Measurements from ENCODE around the gene GALNTL6. TPM values are rescaled to one million over a fixed set of nuclear protein-coding genes. Genes with fewer than 3 reads are reported as not detected.

The GALNTL6 gene
- total RNA-seq, 6 donors from 2014 or later = 0.26 to 18.9 TPM; not detected in 4

- H3K36me3 ChIP-seq = no peaks in the 10 kb centered on the region
- TF ChIP-seq CTCF (IDR thresholded peaks at IDR 0.05) = no peak
- no peak for TF ChIP-seq POLR2AphosphoS5 (IDR thresholded peaks at IDR 0.05)
- no peak for TF ChIP-seq POLR2A (IDR thresholded peaks at IDR 0.05)
- no peak for TF ChIP-seq EP300 (IDR thresholded peaks at IDR 0.05)
- DNase-seq (no peak), ATAC-seq (ENCODE audit: low FRiP score in 2 of 2) (no peak)
- H3K9me3 ChIP-seq = no peaks in the 10 kb centered on the region
- H3K4me3 ChIP-seq = no peak overlapping the region
- WGBS, 2 donors = 71 to 75% methylated on average over 2 of the region's 2 CpGs
- H3K4me1 ChIP-seq = no peaks in the 10 kb centered on the region
- H3K27me3 ChIP-seq = no peaks in the 10 kb centered on the region
- no peak overlapping the region for H3K27ac ChIP-seq
Measured at GRCh38 chr4:171891038-171891437, 77.8 kb downstream of the GALNTL6 start.

- H3K4me3 ChIP-seq = no peak overlapping the region
- ATAC-seq (ENCODE audit: low FRiP score in 2 of 2) (no peak), DNase-seq (no peak)
- H3K9me3 ChIP-seq = peaks cover 0 to 3% (median 0%) of the 10 kb centered on the region in 4 donors
- H3K4me1 ChIP-seq = no peaks in the 10 kb centered on the region
- no peaks in the 10 kb centered on the region for H3K36me3 ChIP-seq
- no peak overlapping the region for H3K27ac ChIP-seq
- H3K27me3 ChIP-seq = no peaks in the 10 kb centered on the region
- TF ChIP-seq POLR2AphosphoS5 (IDR thresholded peaks at IDR 0.05) (no peak), POLR2A (IDR thresholded peaks at IDR 0.05) (no peak), CTCF (IDR thresholded peaks at IDR 0.05) (no peak), EP300 (IDR thresholded peaks at IDR 0.05) (no peak)
- 69 to 72% methylated on average over 3 of the region's 3 CpGs for WGBS, 2 donors
Measured at GRCh38 chr4:171896426-171896825, 83.2 kb downstream of the GALNTL6 start.

- TF ChIP-seq POLR2A (IDR thresholded peaks at IDR 0.05) = no peak
- TF ChIP-seq CTCF (IDR thresholded peaks at IDR 0.05) = no peak
- no peak for TF ChIP-seq EP300 (IDR thresholded peaks at IDR 0.05)
- H3K9me3 ChIP-seq = no peaks in the 10 kb centered on the region
- WGBS, 2 donors = 54 to 65% methylated on average over 2 of the region's 2 CpGs
- no peak for DNase-seq
- no peak for ATAC-seq (ENCODE audit: low FRiP score in 2 of 2)
- no peaks in the 10 kb centered on the region for H3K27me3 ChIP-seq
- H3K36me3 ChIP-seq = no peaks in the 10 kb centered on the region
- H3K27ac ChIP-seq = no peak overlapping the region
- no peaks in the 10 kb centered on the region for H3K4me1 ChIP-seq
- H3K4me3 ChIP-seq = no peak overlapping the region
Measured at GRCh38 chr4:171919314-171919713, 106.1 kb downstream of the GALNTL6 start.

GRCh38 chr4:171920901-171921300 lies 107.7 kb downstream of the GALNTL6 start:
- no peak for DNase-seq
- H3K4me3 ChIP-seq = no peak overlapping the region
- no peaks in the 10 kb centered on the region for H3K4me1 ChIP-seq
- no peak for ATAC-seq (ENCODE audit: low FRiP score in 2 of 2)
- WGBS, 2 donors = 87 to 89% methylated on average over 3 of the region's 3 CpGs
- H3K27me3 ChIP-seq = no peaks in the 10 kb centered on the region
- H3K27ac ChIP-seq = no peak overlapping the region
- TF ChIP-seq CTCF (IDR thresholded peaks at IDR 0.05) (no peak), EP300 (IDR thresholded peaks at IDR 0.05) (no peak), POLR2A (IDR thresholded peaks at IDR 0.05) (no peak), POLR2AphosphoS5 (IDR thresholded peaks at IDR 0.05) (no peak)
- no peaks in the 10 kb centered on the region for H3K36me3 ChIP-seq
- H3K9me3 ChIP-seq = no peaks in the 10 kb centered on the region

- WGBS, 2 donors = 56 to 67% methylated on average over 5 of the region's 5 CpGs
- H3K27me3 ChIP-seq = no peaks in the 10 kb centered on the region
- no peaks in the 10 kb centered on the region for H3K36me3 ChIP-seq
Measured at GRCh38 chr4:171924746-171925376, 111.7 kb downstream of the GALNTL6 start.

More at GRCh38 chr4:171924746-171925376, 111.7 kb downstream of the GALNTL6 start:
- ATAC-seq (ENCODE audit: low FRiP score in 2 of 2) (no peak), DNase-seq (no peak)
- H3K4me1 ChIP-seq = no peaks in the 10 kb centered on the region
- TF ChIP-seq EP300 (IDR thresholded peaks at IDR 0.05) = no peak
- TF ChIP-seq POLR2AphosphoS5 (IDR thresholded peaks at IDR 0.05) = no peak
- no peak for TF ChIP-seq POLR2A (IDR thresholded peaks at IDR 0.05)
- no peak for TF ChIP-seq CTCF (IDR thresholded peaks at IDR 0.05)
- no peak overlapping the region for H3K4me3 ChIP-seq
- H3K9me3 ChIP-seq = no peaks in the 10 kb centered on the region
- H3K27ac ChIP-seq = no peak overlapping the region
